Measurements from ENCODE around the gene CEP131. TPM values are rescaled to one million over a fixed set of nuclear protein-coding genes. Genes with fewer than 3 reads are reported as not detected.

The CEP131 gene
- total RNA-seq, 1 experiment from 2014 or later: 5.1 TPM

DNA sequence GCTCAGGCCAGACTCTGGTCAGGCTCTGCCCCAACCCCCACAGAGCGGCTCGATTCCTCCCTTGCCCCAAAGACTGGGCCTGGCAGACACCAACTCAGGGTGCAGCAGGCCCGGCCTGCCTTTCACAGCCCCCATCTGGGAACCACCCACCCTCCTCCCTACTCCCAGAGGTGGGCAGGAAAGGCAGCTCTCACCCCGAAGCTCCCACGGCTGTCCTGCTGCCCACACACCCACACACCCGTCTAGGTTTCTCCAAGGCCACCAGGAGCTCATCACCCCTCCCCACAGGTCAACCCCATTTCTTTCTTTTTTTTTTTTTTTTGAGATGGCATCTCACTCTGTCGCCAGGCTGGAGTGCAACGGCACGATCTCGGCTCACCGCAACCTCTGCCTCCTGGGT lies 3.8 kb downstream of the CEP131 start:
- no peak for DNase-seq

GRCh38 chr17:81218459-81218858 lies 4.3 kb downstream of the CEP131 start:
- Histone ChIP-seq H3K36me3 (ENCODE audit: insufficient read depth, low read length) (no peaks in the 10 kb centered on the region), H3K27ac (ENCODE audit: low read length) (no peak overlapping the region), H4K20me1 (ENCODE audit: insufficient read depth, low read depth, low read length) (no peaks in the 10 kb centered on the region), H3K27me3 (ENCODE audit: low read length) (no peaks in the 10 kb centered on the region), H2AFZ (ENCODE audit: low read length) (no peak overlapping the region), H3K9ac (ENCODE audit: low read length) (no peak overlapping the region), H3K4me3 (ENCODE audit: low read length) (no peak overlapping the region), H3K9me2 (replicated peaks; ENCODE audit: insufficient read depth, low read length) (no peaks in the 10 kb centered on the region), H3K9me3 (ENCODE audit: low read length) (no peaks in the 10 kb centered on the region), H3K4me1 (ENCODE audit: low read length) (peaks cover 9% of the 10 kb centered on the region), H3K4me2 (ENCODE audit: low read depth, low read length, poor library complexity, severe bottlenecking) (no peak overlapping the region), H3K79me2 (ENCODE audit: low read length) (peaks cover 4% of the 10 kb centered on the region; the same call in 1 of the 2 replicates)
- DNase-seq: no peak

More for the DNA sequence above, 3.8 kb downstream of the CEP131 start:
- no peaks in the 10 kb centered on the region for H3K9me2 ChIP-seq (replicated peaks; ENCODE audit: insufficient read depth, low read length)
- peaks cover 9% of the 10 kb centered on the region for H3K4me1 ChIP-seq (ENCODE audit: low read length)
- no peak overlapping the region for H2AFZ ChIP-seq (ENCODE audit: low read length)
- H3K9me3 ChIP-seq (ENCODE audit: low read length): no peaks in the 10 kb centered on the region
- peaks cover 4% of the 10 kb centered on the region; the same call in 1 of the 2 replicates for H3K79me2 ChIP-seq (ENCODE audit: low read length)
- no peak overlapping the region for H3K4me2 ChIP-seq (ENCODE audit: low read depth, low read length, poor library complexity, severe bottlenecking)
- H3K27me3 ChIP-seq (ENCODE audit: low read length): no peaks in the 10 kb centered on the region
- H3K9ac ChIP-seq (ENCODE audit: low read length): no peak overlapping the region
- no peaks in the 10 kb centered on the region for H3K36me3 ChIP-seq (ENCODE audit: insufficient read depth, low read length)
- H3K4me3 ChIP-seq (ENCODE audit: low read length): no peak overlapping the region
- H4K20me1 ChIP-seq (ENCODE audit: insufficient read depth, low read depth, low read length): no peaks in the 10 kb centered on the region
- H3K27ac ChIP-seq (ENCODE audit: low read length): no peak overlapping the region

- H3K27me3 ChIP-seq (ENCODE audit: low read length): no peaks in the 10 kb centered on the region
- no peak overlapping the region for H3K4me3 ChIP-seq (ENCODE audit: low read length)
- no peak overlapping the region for H3K9ac ChIP-seq (ENCODE audit: low read length)
- H3K4me2 ChIP-seq (ENCODE audit: low read depth, low read length, poor library complexity, severe bottlenecking): no peak overlapping the region
- no peaks in the 10 kb centered on the region for H3K36me3 ChIP-seq (ENCODE audit: insufficient read depth, low read length)
- DNase-seq: no peak
- H3K4me1 ChIP-seq (ENCODE audit: low read length): peaks cover 9% of the 10 kb centered on the region
- H3K79me2 ChIP-seq (ENCODE audit: low read length): peaks cover 4% of the 10 kb centered on the region; the same call in 1 of the 2 replicates
- no peaks in the 10 kb centered on the region for H3K9me2 ChIP-seq (replicated peaks; ENCODE audit: insufficient read depth, low read length)
- no peaks in the 10 kb centered on the region for H3K9me3 ChIP-seq (ENCODE audit: low read length)
- no peak overlapping the region for H3K27ac ChIP-seq (ENCODE audit: low read length)
- H2AFZ ChIP-seq (ENCODE audit: low read length): no peak overlapping the region
- H4K20me1 ChIP-seq (ENCODE audit: insufficient read depth, low read depth, low read length): no peaks in the 10 kb centered on the region
Measured at GRCh38 chr17:81217491-81217890, 5.3 kb downstream of the CEP131 start.

GRCh38 chr17:81213978-81214377 lies 8.8 kb downstream of the CEP131 start:
- Histone ChIP-seq H3K4me3 (ENCODE audit: low read length) (no peak overlapping the region), H3K9me3 (ENCODE audit: low read length) (no peaks in the 10 kb centered on the region), H3K27me3 (ENCODE audit: low read length) (no peaks in the 10 kb centered on the region), H3K27ac (ENCODE audit: low read length) (no peak overlapping the region), H3K9ac (ENCODE audit: low read length) (no peak overlapping the region), H3K4me1 (ENCODE audit: low read length) (no peaks in the 10 kb centered on the region), H3K79me2 (ENCODE audit: low read length) (no peaks in the 10 kb centered on the region), H3K4me2 (ENCODE audit: low read depth, low read length, poor library complexity, severe bottlenecking) (no peak overlapping the region), H3K9me2 (replicated peaks; ENCODE audit: insufficient read depth, low read length) (no peaks in the 10 kb centered on the region), H4K20me1 (ENCODE audit: insufficient read depth, low read depth, low read length) (no peaks in the 10 kb centered on the region), H2AFZ (ENCODE audit: low read length) (no peak overlapping the region), H3K36me3 (ENCODE audit: insufficient read depth, low read length) (no peaks in the 10 kb centered on the region)
- no peak for DNase-seq

DNA sequence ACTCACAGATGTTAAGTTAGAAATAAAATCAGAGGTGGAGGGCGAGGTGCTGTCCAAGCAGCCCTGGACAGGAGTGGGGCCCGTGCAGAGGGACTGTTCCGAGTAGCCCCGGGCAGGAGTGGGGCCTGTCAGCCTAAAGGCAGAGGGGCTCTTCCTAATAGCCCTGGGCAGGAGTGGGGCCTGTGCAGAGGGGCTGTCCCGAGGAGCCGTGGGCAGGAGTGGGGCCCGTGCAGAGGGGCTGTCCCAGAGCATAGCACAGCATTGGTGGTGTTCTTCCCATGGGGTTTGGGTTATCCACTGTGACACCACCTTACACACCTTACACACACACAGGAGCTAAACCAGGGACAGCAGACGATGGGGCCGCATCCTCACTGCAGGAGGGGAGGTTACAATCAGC lies 10.4 kb downstream of the CEP131 start:
- Histone ChIP-seq H3K36me3 (ENCODE audit: insufficient read depth, low read length) (no peaks in the 10 kb centered on the region), H3K9ac (ENCODE audit: low read length) (no peak overlapping the region), H3K9me3 (ENCODE audit: low read length) (no peaks in the 10 kb centered on the region), H3K4me1 (ENCODE audit: low read length) (no peaks in the 10 kb centered on the region; the same call in 1 of the 2 replicates), H3K9me2 (replicated peaks; ENCODE audit: insufficient read depth, low read length) (no peaks in the 10 kb centered on the region), H2AFZ (ENCODE audit: low read length) (no peak overlapping the region), H3K27me3 (ENCODE audit: low read length) (no peaks in the 10 kb centered on the region), H4K20me1 (ENCODE audit: insufficient read depth, low read depth, low read length) (no peaks in the 10 kb centered on the region), H3K4me3 (ENCODE audit: low read length) (no peak overlapping the region), H3K79me2 (ENCODE audit: low read length) (no peaks in the 10 kb centered on the region), H3K27ac (ENCODE audit: low read length) (no peak overlapping the region), H3K4me2 (ENCODE audit: low read depth, low read length, poor library complexity, severe bottlenecking) (no peak overlapping the region)
- DNase-seq: no peak

GRCh38 chr17:81210868-81211267 lies 11.9 kb downstream of the CEP131 start:
- no peaks in the 10 kb centered on the region for H3K27me3 ChIP-seq (ENCODE audit: low read length)
- no peaks in the 10 kb centered on the region for H3K9me2 ChIP-seq (replicated peaks; ENCODE audit: insufficient read depth, low read length)
- no peaks in the 10 kb centered on the region for H3K36me3 ChIP-seq (ENCODE audit: insufficient read depth, low read length)
- no peak overlapping the region for H3K9ac ChIP-seq (ENCODE audit: low read length)
- H4K20me1 ChIP-seq (ENCODE audit: insufficient read depth, low read depth, low read length): no peaks in the 10 kb centered on the region
- DNase-seq: no peak
- H3K27ac ChIP-seq (ENCODE audit: low read length): no peak overlapping the region
- no peaks in the 10 kb centered on the region; the same call in 1 of the 2 replicates for H3K4me1 ChIP-seq (ENCODE audit: low read length)
- no peak overlapping the region for H3K4me2 ChIP-seq (ENCODE audit: low read depth, low read length, poor library complexity, severe bottlenecking)
- H3K9me3 ChIP-seq (ENCODE audit: low read length): no peaks in the 10 kb centered on the region
- no peak overlapping the region for H2AFZ ChIP-seq (ENCODE audit: low read length)
- H3K4me3 ChIP-seq (ENCODE audit: low read length): no peak overlapping the region
- no peaks in the 10 kb centered on the region for H3K79me2 ChIP-seq (ENCODE audit: low read length)

GRCh38 chr17:81210466-81210865 lies 12.3 kb downstream of the CEP131 start:
- Histone ChIP-seq H3K4me3 (ENCODE audit: low read length) (no peak overlapping the region), H3K4me1 (ENCODE audit: low read length) (no peaks in the 10 kb centered on the region; the same call in 1 of the 2 replicates), H3K9me2 (replicated peaks; ENCODE audit: insufficient read depth, low read length) (no peaks in the 10 kb centered on the region), H4K20me1 (ENCODE audit: insufficient read depth, low read depth, low read length) (no peaks in the 10 kb centered on the region), H3K79me2 (ENCODE audit: low read length) (no peaks in the 10 kb centered on the region), H3K4me2 (ENCODE audit: low read depth, low read length, poor library complexity, severe bottlenecking) (no peak overlapping the region), H3K27me3 (ENCODE audit: low read length) (no peaks in the 10 kb centered on the region), H3K27ac (ENCODE audit: low read length) (no peak overlapping the region), H3K9ac (ENCODE audit: low read length) (no peak overlapping the region), H3K9me3 (ENCODE audit: low read length) (no peaks in the 10 kb centered on the region), H3K36me3 (ENCODE audit: insufficient read depth, low read length) (no peaks in the 10 kb centered on the region), H2AFZ (ENCODE audit: low read length) (no peak overlapping the region)
- no peak for DNase-seq

DNA sequence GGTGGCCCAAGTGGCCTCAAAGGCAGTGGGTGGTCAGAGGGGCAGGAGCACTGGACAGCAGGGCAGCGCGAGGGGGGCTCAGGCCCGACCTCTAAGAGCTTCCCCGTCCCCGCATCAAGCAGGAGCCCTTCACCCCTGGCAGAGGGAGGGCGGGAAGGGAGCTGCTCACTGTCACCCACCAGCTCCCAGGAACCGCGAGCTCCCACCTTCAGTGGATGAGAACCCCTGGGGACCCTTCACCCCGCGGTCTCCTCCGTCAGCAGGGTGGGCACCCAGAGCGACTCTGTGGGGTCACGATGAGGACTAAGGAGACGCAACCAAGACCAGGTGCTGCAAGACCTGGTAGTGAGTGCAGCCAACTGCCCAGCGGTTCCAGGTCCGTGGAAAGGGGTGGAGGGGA lies 13.6 kb downstream of the CEP131 start:
- no peaks in the 10 kb centered on the region for H3K79me2 ChIP-seq (ENCODE audit: low read length)
- no peaks in the 10 kb centered on the region; the same call in 1 of the 2 replicates for H3K4me1 ChIP-seq (ENCODE audit: low read length)
- no peak overlapping the region for H3K9ac ChIP-seq (ENCODE audit: low read length)
- H3K27ac ChIP-seq (ENCODE audit: low read length): no peak overlapping the region
- H3K9me3 ChIP-seq (ENCODE audit: low read length): no peaks in the 10 kb centered on the region
- H4K20me1 ChIP-seq (ENCODE audit: insufficient read depth, low read depth, low read length): no peaks in the 10 kb centered on the region
- no peak overlapping the region for H2AFZ ChIP-seq (ENCODE audit: low read length)
- H3K27me3 ChIP-seq (ENCODE audit: low read length): no peaks in the 10 kb centered on the region
- DNase-seq: no peak
- no peak overlapping the region for H3K4me3 ChIP-seq (ENCODE audit: low read length)
- no peaks in the 10 kb centered on the region for H3K9me2 ChIP-seq (replicated peaks; ENCODE audit: insufficient read depth, low read length)
- no peak overlapping the region for H3K4me2 ChIP-seq (ENCODE audit: low read depth, low read length, poor library complexity, severe bottlenecking)
- no peaks in the 10 kb centered on the region for H3K36me3 ChIP-seq (ENCODE audit: insufficient read depth, low read length)

GRCh38 chr17:81208651-81209050 lies 14.1 kb downstream of the CEP131 start:
- DNase-seq: no peak
- Histone ChIP-seq H3K4me1 (ENCODE audit: low read length) (no peaks in the 10 kb centered on the region; the same call in 1 of the 2 replicates), H3K36me3 (ENCODE audit: insufficient read depth, low read length) (no peaks in the 10 kb centered on the region), H3K4me2 (ENCODE audit: low read depth, low read length, poor library complexity, severe bottlenecking) (no peak overlapping the region), H3K27ac (ENCODE audit: low read length) (no peak overlapping the region), H3K9ac (ENCODE audit: low read length) (no peak overlapping the region), H3K27me3 (ENCODE audit: low read length) (no peaks in the 10 kb centered on the region), H3K9me2 (replicated peaks; ENCODE audit: insufficient read depth, low read length) (no peaks in the 10 kb centered on the region), H2AFZ (ENCODE audit: low read length) (no peak overlapping the region), H3K79me2 (ENCODE audit: low read length) (no peaks in the 10 kb centered on the region), H3K9me3 (ENCODE audit: low read length) (no peaks in the 10 kb centered on the region), H3K4me3 (ENCODE audit: low read length) (no peak overlapping the region), H4K20me1 (ENCODE audit: insufficient read depth, low read depth, low read length) (no peaks in the 10 kb centered on the region)
